Smooth muscle cell (in vitro differentiated cells): ENCODE data around the gene VPS18. TPM values are rescaled to one million over a fixed set of nuclear protein-coding genes. Genes with fewer than 3 reads are reported as not detected.

ENCODE experiments used
- DNase-seq: peaks from one replicate; lab custom pipeline; 2025; ENCODE audit not compliant: unreplicated experiment; lab: John Stamatoyannopoulos, UW
- H2AFZ ChIP-seq: fragments of 200-600 bp; sonication (generic); 2 replicates; pipeline ENCODE4 v1.6.0; 2016; ENCODE audit warnings: antibody characterized with exemption, low read depth, mild to moderate bottlenecking
- H3F3A ChIP-seq: fragments of 200-600 bp; sonication (generic); 2 replicates; pipeline ENCODE4 v1.6.0; 2017; ENCODE audit warnings: antibody characterized with exemption, low read depth
- H3K27ac ChIP-seq: fragments of 200-600 bp; sonication (generic); 2 replicates; pipeline ENCODE4 v1.5.1; 2016; ENCODE audit warnings: low read depth, mild to moderate bottlenecking
- H3K27me3 ChIP-seq: fragments of 200-600 bp; sonication (generic); 2 replicates; pipeline ENCODE4 v1.6.1; 2016; ENCODE audit warnings: low read depth, mild to moderate bottlenecking
- H3K36me3 ChIP-seq: fragments of 200-600 bp; sonication (generic); 2 replicates; pipeline ENCODE4 v1.5.1; 2016; ENCODE audit warnings: low read depth
- H3K4me1 ChIP-seq: fragments of 200-600 bp; sonication (generic); 2 replicates; pipeline ENCODE4 v1.5.1; 2016; ENCODE audit warnings: low read depth
- H3K4me2 ChIP-seq: fragments of 200-600 bp; sonication (generic); 2 replicates; pipeline ENCODE4 v1.6.0; 2016; ENCODE audit warnings: mild to moderate bottlenecking
- H3K4me3 ChIP-seq: fragments of 200-600 bp; sonication (generic); 2 replicates; pipeline ENCODE4 v1.5.1; 2016; ENCODE audit warnings: mild to moderate bottlenecking
- H3K79me2 ChIP-seq: fragments of 200-600 bp; sonication (generic); 2 replicates; pipeline ENCODE4 v1.6.0; 2016; ENCODE audit warnings: low read depth, mild to moderate bottlenecking
- H3K9ac ChIP-seq: fragments of 200-600 bp; sonication (generic); 2 replicates; pipeline ENCODE4 v1.6.0; 2016; ENCODE audit warnings: low read depth
- H3K9me3 ChIP-seq: fragments of 200-600 bp; sonication (generic); replicated peaks from 2 replicates; pipeline ENCODE4 v1.5.1; 2016; ENCODE audit warnings: low read depth
- H4K20me1 ChIP-seq: fragments of 200-600 bp; sonication (generic); 2 replicates; pipeline ENCODE4 v1.6.0; 2016; ENCODE audit warnings: low read depth
- WGBS: methylation state at CpG from one replicate; pipeline ENCODE4 v1.1.7; 2016; ENCODE audit warnings: low lambda C conversion rate; 5-methylcytosine and 5-hydroxymethylcytosine counted together
- polyA plus RNA-seq: library from polyadenylated mRNA; unstranded; fragments of >200 nt; fragmentation: Nextera tagmentation; extraction: Ambion mirVana; gene quantifications from 2 replicates; pipeline ENCODE4 v1.2.1, GENCODE V29; 2016
- total RNA-seq: library from RNA; depleted of rRNA; stranded (reverse); fragments of >200 nt; gene quantifications from 2 replicates; pipeline ENCODE4 v1.2.3, GENCODE V29; 2014
- TF ChIP-seq, protein P1 (sequence below): fragments of 200-600 bp; sonication (generic); IDR thresholded peaks from 2 replicates; pipeline ENCODE4 v1.5.1; 2017; ENCODE audit warnings: borderline replicate concordance, mild to moderate bottlenecking, antibody characterized with exemption; ENCODE audit not compliant: insufficient read depth, poor library complexity, severe bottlenecking

Gene VPS18
- total and polyA plus RNA-seq, 2 experiments from 2014 or later = 14.2 to 17.2 TPM

DNA sequence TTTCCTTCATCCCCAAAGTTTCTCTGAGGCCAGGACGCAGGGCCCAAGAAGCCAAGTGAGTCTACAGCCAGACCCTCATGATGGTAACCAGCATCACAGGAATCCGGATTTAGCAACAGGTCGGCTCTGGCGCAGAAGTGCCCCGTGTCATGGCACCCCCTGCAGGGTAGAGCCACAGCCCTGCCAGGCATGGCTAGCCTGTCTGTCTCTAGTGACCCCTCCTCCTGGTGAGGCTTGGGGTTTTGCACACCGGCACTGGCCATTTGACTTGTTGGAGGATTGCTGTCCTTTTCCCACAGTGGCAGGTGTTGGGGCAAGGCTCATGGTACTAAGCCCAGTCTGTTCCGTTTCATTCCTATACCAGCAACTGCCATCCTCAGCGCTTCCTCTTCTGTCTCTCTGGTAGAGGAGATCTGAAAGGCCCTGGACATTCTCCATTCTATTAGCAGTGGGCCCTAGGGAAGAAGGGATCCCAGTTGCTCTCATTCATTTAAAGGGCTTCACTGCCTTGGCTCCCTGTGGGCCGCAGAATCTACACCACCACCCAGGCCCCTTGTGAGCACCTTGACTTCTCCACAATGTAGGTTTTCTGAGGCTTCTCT, 49.6 kb downstream of the VPS18 start:
- Histone ChIP-seq H3K27me3 (no peaks in the 10 kb centered on the region), H4K20me1 (no peaks in the 10 kb centered on the region), H3F3A (peaks cover 8% of the 10 kb centered on the region), H3K4me1 (peaks cover 5% of the 10 kb centered on the region), H3K4me3 (no peak overlapping the region), H3K9me3 (no peaks in the 10 kb centered on the region), H3K36me3 (no peaks in the 10 kb centered on the region), H3K9ac (no peak overlapping the region), H3K4me2 (no peak overlapping the region), H2AFZ (no peak overlapping the region), H3K79me2 (no peaks in the 10 kb centered on the region), H3K27ac (no peak overlapping the region)
- TF ChIP-seq, protein P1, sequence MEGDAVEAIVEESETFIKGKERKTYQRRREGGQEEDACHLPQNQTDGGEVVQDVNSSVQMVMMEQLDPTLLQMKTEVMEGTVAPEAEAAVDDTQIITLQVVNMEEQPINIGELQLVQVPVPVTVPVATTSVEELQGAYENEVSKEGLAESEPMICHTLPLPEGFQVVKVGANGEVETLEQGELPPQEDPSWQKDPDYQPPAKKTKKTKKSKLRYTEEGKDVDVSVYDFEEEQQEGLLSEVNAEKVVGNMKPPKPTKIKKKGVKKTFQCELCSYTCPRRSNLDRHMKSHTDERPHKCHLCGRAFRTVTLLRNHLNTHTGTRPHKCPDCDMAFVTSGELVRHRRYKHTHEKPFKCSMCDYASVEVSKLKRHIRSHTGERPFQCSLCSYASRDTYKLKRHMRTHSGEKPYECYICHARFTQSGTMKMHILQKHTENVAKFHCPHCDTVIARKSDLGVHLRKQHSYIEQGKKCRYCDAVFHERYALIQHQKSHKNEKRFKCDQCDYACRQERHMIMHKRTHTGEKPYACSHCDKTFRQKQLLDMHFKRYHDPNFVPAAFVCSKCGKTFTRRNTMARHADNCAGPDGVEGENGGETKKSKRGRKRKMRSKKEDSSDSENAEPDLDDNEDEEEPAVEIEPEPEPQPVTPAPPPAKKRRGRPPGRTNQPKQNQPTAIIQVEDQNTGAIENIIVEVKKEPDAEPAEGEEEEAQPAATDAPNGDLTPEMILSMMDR = no peak
- WGBS = 96% methylated on average over 9 of the region's 9 CpGs
- no peak for DNase-seq

DNA sequence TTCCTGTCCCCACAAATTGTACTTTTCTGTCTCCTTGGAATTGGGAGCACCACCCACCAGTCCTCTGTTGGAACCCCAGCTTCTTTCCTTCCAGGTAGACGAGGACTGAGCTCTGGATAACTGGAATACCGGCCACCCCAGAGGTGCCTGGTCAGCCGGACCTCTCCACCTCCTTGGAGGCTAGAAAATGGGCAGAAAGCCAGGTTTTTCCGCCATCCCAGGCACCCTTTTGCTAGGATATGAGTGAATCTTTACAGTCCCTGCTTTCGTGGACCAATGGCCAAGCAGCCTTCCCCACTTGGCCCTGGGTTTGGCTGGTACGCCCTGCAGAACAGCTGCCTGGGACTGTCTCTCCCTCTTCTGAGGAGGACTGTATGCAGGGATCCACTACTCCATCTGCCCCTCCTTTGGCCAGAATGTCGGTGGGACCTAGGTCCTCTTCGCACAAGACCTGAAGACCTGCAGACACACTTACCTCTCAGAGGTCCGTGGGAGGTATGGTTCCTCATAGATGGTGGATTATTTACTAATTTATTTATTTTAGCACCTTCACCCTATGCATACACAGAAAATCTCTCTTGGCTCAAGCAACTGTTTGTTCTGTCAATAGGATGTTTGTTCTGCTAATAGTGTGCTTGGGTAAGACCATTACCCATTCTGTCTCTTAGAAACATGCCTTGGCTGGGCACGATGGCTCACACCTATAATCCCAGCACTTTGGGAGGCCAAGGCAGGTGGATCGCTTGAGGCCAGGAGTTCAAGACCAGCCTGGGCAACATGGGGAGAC, 50.5 kb downstream of the VPS18 start:
- no peak overlapping the region for H3K9ac ChIP-seq
- no peaks in the 10 kb centered on the region for H3K27me3 ChIP-seq
- DNase-seq = no peak
- H4K20me1 ChIP-seq = no peaks in the 10 kb centered on the region
- no peaks in the 10 kb centered on the region for H3K79me2 ChIP-seq
- no peaks in the 10 kb centered on the region for H3K9me3 ChIP-seq
- peaks cover 5% of the 10 kb centered on the region for H3K4me1 ChIP-seq
- WGBS = 93% methylated on average over 11 of the region's 11 CpGs
- H3F3A ChIP-seq = peaks cover 8% of the 10 kb centered on the region
- TF ChIP-seq, protein P1 = no peak
- H3K27ac ChIP-seq = no peak overlapping the region
- no peak overlapping the region for H3K4me2 ChIP-seq
- H3K36me3 ChIP-seq = no peaks in the 10 kb centered on the region
- no peak overlapping the region for H3K4me3 ChIP-seq
- no peak overlapping the region for H2AFZ ChIP-seq

GRCh38 chr15:40948706-40949473, 54.6 kb downstream of the VPS18 start:
- Histone ChIP-seq H2AFZ (no peak overlapping the region), H3K36me3 (no peaks in the 10 kb centered on the region), H3K79me2 (peaks cover 7% of the 10 kb centered on the region), H3K4me1 (no peaks in the 10 kb centered on the region), H3K4me2 (no peak overlapping the region), H3K27me3 (no peaks in the 10 kb centered on the region), H3F3A (no peaks in the 10 kb centered on the region), H3K27ac (no peak overlapping the region), H3K9ac (no peak overlapping the region), H4K20me1 (no peaks in the 10 kb centered on the region), H3K9me3 (no peaks in the 10 kb centered on the region), H3K4me3 (no peak overlapping the region)
- TF ChIP-seq, protein P1 = no peak
- no peak for DNase-seq
- WGBS = 85% methylated on average over 21 of the region's 21 CpGs
